ENCODE results near the gene IQSEC1.
A peak's percentile ranks its signal among the peaks of the same experiment; 100 is the strongest.
"Not testable (repeated sequence)": the region's sequence is repeated elsewhere in the genome, so short reads cannot be mapped to it uniquely, and the experiment has no call there.

Gene IQSEC1

GRCh38 chr3:12886736-12887135 is 186.5 kb downstream of the IQSEC1 start:
- no peak for FAIRE-seq

GRCh38 chr3:12886106-12886679 is 187.0 kb downstream of the IQSEC1 start:
- no peak for FAIRE-seq

GRCh38 chr3:12885583-12885930 is 187.7 kb downstream of the IQSEC1 start:
- no peak for FAIRE-seq

DNA sequence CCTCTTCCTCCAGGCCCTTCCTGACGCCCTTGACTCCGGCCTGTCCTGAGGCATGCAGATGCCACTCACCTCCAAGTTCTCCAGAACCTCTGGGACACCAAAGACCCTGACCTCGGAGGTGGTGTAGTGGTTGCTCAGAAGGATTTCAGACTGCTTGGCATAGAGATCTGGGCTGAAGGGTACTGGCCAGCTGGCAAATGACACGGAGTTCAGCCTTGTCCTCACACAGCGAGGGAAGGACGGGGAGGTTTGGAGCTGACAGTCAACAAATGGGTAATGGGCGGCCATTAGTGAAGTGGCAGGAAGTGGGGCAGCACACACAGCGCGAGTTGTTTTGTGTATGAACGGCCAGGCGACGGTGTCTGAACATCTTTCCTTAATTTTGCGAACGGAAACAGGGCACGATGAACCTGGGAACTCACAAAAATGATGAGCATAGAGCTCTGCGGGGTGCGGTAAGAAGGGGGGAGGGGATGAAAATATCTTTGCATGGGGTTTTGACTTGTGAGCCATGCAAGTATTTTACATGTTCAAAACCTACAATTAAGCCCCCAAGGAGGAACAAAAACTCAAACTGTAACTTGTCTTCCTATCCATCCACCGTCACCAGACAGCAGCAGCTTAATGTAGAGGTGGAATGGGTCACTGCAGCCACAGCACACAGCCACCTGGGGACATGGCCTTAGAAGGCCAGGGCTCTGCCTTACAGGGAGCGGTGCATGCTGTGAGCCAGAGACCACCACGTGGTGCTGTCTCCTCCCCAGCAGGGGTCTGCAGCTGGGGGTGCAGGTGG is 188.2 kb downstream of the IQSEC1 start:
- no peak for FAIRE-seq

DNA sequence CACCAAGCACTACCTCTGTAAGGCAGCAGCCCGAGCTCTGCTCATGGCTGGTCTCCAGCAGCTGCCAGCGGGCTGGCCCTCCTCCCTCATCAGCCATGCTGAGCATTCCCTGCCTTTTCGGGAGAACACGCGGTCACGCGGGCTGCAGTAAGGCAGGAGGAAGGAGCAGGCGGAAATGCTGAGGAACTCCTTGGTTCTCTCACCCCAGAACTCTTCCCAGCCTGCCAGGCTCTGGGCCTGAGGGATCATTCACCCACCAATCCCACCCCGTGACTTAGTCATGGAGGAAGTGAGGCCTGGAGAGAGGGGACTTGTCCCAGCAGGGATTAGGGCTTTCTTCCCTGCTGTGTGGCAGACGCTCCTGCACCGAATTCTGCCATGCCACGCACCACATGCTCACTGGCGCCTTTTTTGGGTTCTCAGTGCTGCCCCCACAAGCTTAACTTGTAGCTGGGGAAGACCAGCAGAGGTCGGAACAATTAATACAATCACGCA is 189.0 kb downstream of the IQSEC1 start:
- no peak for FAIRE-seq

GRCh38 chr3:12882336-12883310 is 190.6 kb downstream of the IQSEC1 start:
- no peak for FAIRE-seq

GRCh38 chr3:12881858-12882257 is 191.4 kb downstream of the IQSEC1 start:
- not testable (repeated sequence) for FAIRE-seq

DNA sequence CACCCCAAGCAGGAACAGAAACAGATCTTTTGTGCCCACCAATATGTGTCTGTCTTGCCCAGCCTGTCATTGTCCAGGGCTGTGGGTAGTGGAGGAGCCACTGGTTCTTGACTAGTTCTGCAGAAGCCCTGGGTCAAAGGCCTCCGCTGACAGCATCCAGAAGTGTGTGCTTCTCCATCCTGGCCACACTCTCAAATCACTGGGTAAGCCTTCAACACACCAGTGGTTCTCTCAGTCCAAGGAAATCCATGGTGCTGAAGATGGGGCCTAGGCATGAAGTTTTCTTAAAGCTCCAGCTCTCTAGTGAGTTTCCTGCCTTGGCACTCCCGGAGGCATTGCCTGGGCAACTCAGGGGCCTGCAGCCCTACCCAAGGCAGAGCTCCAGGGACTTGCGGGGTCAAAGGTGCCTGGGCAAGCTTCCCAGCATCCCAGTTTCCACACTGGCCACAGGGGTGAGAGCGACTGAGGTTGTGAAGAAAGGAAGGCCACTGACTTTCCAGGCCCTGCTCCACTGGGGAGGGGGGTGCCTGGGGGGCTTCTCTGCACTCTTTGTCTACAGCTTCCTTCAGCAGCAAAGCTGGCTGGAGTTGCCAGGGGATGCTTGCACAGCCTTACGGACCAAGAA is 193.9 kb downstream of the IQSEC1 start:
- no peak for FAIRE-seq

GRCh38 chr3:12878758-12879157 is 194.5 kb downstream of the IQSEC1 start:
- FAIRE-seq, result not testable (repeated sequence)

DNA sequence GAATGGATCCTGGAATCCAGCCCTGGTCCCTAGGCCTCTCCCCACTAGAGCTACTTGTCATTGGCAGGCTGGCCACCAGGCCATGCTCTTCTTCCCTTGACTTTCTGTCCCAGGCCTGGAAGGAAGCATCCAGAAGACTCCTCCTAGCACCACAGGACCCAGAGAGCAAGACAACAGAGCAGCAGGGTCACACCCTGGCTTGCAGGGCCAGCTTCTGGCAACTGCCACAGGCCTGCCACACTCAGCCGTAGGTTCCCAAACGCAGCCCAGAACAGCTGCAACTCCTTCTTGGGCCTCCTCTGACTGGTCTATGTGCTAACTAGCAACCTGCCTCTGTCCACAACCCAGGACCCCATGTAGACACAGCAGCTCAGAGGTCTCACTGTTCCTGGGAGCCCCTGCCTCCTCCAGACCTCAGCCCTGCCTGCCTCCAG is 195.1 kb downstream of the IQSEC1 start:
- FAIRE-seq, result no peak

GRCh38 chr3:12877040-12877439 is 196.2 kb downstream of the IQSEC1 start:
- no peak for FAIRE-seq

DNA sequence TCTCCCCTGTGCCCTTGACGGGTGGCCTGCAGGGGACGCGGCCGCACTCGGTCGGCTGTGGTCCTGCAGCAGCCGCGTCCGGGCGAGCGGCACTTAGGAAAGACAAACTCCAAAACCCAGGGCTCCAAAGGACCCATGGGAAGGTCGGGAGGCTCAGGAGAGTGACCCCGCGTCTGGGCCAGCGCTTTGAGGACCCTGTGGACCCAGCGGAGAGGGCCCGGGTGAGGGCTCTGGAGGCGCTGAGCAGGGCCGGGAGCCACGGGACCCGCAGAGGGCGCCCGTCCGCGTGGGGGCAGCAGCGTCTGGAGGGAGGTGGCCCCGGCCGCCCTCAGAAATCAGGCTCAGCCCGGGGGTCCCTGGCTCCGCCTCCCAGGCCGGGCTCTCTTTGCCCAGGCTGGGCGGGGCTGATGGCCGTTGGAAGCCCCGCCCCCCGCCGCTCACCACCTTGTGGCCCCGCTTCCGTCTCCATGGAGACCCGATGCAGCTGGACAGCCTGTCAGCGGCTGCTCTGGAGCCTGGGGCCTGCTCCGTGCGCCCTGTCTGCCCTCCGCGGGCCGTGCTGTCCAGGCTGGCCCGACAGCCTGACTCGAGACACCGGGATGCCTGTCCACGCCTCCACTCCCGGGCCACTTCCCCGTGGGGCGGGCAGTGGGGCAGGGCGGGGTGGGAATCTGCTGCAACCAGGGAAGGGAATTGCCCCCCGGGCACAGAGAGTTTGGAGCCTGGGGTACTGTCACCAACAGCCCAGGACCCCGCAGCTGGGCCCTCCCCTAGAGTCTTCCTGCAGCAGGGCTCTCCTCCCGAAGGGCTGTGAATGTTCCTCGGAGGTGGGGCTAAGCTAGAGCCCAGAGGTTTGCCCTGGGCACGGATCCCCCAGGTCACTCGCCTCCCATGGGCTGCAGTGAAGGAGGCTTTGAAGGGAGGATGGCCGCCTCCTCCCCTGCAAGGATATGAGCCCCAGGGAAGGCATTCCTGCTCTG is 197.1 kb downstream of the IQSEC1 start:
- FAIRE-seq, result no peak

DNA sequence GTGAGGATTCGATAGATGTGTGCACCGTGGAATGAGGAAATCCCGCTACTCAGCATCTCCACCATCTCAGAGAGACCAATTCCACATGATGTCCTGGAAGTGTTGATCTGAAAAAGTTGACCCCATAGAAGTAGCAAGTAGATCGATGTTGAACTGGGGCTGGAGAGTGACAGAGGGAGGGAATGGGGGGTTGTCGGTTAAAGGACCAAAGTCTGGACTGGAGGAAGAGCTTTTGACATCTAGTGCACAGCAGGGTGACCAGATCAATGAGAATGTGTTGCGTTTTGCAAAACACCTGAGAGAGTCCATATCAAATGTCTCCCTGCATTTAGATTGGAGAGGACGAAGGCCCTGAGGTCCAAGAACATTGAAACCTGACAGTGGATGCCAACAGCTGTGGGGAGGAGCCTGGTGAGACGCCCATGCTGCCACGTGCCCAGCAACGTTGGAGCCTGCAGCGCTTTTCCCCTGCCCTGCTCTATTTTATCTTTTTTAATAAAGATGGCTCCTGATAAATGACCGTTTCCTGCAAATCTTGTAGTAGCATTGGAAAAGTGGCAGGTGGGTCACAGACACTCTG is 201.7 kb downstream of the IQSEC1 start:
- no peak for FAIRE-seq

DNA sequence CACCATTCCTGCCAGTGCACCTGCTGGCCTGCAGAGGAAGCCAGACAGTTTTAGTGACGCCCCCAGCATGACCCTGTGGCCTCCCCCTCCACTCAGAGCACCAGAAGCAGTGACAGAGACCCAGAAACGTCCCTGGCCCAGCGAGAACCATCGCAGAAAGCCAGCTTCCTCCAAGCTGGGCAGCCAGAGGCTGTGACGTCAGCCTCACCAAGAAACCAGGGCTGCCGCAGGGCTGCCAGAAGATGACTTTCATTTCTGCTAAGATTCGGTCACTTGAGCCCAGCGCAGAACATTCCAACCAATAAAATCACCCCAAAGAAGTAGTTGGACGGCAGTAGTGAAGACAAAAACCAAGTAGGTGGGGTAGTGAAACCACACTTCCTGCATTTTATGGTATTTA is 202.3 kb downstream of the IQSEC1 start:
- no peak for FAIRE-seq

DNA sequence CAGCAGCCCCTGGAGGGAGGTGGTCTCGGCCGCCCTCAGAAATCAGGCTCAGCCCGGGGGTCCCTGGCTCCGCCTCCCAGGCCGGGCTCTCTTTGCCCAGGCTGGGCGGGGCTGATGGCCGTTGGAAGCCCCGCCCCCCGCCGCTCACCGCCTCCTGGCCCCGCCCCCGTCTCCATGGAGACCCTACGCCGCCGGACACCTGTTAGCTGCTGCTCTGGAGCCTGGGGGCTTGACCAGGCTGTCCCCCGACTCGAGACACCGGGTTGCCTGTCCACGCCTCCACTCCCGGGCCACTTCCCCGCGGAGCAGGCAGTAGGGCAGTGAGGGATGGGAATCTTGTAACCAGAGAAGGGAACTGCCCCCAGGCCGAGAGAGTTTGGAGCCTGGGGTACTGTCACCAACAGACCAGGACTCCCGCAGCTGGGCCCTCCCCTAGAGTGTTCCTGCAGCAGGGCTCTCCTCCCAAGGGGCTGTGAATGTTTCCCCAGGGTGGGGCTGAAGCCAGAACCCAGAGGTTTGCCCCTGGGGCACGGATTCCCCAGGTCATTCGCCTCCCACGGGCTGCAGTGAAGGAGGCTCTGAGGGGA is 204.1 kb downstream of the IQSEC1 start:
- FAIRE-seq, result no peak

GRCh38 chr3:12868039-12869034 is 204.9 kb downstream of the IQSEC1 start:
- FAIRE-seq, result peak; percentile 90

DNA sequence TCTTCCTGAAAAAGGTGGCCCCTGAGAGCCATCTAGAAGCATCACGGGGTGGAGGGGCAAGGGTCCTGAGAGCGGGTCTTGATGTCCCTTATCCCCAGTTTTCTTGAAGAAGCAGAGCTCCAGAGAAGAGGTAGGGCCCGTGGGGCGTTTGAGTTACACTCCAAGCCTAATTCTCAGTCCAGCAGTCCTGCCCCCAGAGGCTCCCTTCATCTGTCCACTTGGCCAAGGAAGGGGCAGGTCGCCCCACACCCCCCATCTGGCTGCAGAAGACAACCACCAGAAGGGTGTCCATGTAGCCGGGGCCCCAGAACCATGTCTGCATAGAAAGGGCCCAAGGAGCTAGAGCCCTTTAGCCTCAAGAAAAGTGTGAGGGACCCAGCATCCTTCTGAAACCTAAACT is 206.4 kb downstream of the IQSEC1 start:
- FAIRE-seq, result no peak

DNA sequence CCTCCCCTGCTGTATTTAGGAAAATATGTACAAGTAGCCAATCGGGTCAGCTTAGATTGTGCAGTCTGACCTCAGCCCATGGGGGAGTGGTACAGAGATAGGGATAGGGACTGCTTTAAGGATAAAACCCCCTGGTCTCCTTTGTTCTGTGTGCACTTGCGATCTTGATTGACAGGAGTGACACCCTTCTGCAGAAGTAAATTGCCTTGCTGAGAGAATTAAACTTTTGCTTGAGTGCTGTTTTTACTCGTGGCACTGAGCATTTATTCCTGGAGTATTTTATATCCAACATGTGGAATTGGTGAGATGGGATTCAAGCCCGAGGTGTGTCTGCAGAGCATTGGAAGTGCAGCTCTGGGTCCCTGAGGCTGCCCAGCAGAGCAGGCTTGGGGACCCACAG is 208.0 kb downstream of the IQSEC1 start:
- no peak for FAIRE-seq

GRCh38 chr3:12862387-12862786 is 210.8 kb downstream of the IQSEC1 start:
- FAIRE-seq, result no peak

- FAIRE-seq, result no peak
Observed at GRCh38 chr3:12861611-12862010, 211.6 kb downstream of the IQSEC1 start.

All from G401.6 (cell line).